ENCODE data around the gene NFX1.

NFX1 gene

GRCh38 chr9:33290247-33291030 is at the start of gene NFX1:
TSS of gene NFX1 (plus strand) at chr9:33290516. CDS start at chr9:33290573, 57 bp downstream.
- Mint-ChIP-seq H3K4me1 (peaks cover 68% of the 10 kb centered on the region), H3K36me3 (peaks cover 22% of the 10 kb centered on the region), H3K4me3 (peak within 1 kb of the TSS; percentile 95)

GRCh38 chr9:33241298-33241697 is 49.0 kb upstream of the NFX1 start:
- Mint-ChIP-seq H3K27ac (no peak overlapping the region), H3K36me3 (no peaks in the 10 kb centered on the region), H3K4me3 (no peak overlapping the region), H3K9me3 (no peaks in the 10 kb centered on the region), H3K27me3 (peaks cover 2% of the 10 kb centered on the region), H3K4me1 (peaks cover 4% of the 10 kb centered on the region)

More at GRCh38 chr9:33290247-33291030, at the start of gene NFX1:
- Mint-ChIP-seq H3K9me3 (no peaks in the 10 kb centered on the region), H3K27me3 (no peaks in the 10 kb centered on the region), H3K27ac (peak within 1 kb of the TSS; percentile 99)

- Mint-ChIP-seq H3K27me3 (peaks cover 2% of the 10 kb centered on the region), H3K27ac (no peak overlapping the region), H3K4me3 (no peak overlapping the region), H3K4me1 (peaks cover 4% of the 10 kb centered on the region), H3K9me3 (no peaks in the 10 kb centered on the region), H3K36me3 (peaks cover 3% of the 10 kb centered on the region)
Observed at GRCh38 chr9:33242609-33243134, 47.6 kb upstream of the NFX1 start.

- Mint-ChIP-seq H3K4me1 (peaks cover 4% of the 10 kb centered on the region), H3K9me3 (no peaks in the 10 kb centered on the region), H3K4me3 (no peak overlapping the region), H3K27ac (no peak overlapping the region), H3K36me3 (peaks cover 5% of the 10 kb centered on the region), H3K27me3 (peaks cover 2% of the 10 kb centered on the region)
Observed at GRCh38 chr9:33244137-33244784, 46.1 kb upstream of the NFX1 start.

- Mint-ChIP-seq H3K27ac (no peak overlapping the region), H3K36me3 (peaks cover 5% of the 10 kb centered on the region), H3K4me1 (no peaks in the 10 kb centered on the region), H3K4me3 (no peak overlapping the region), H3K9me3 (no peaks in the 10 kb centered on the region), H3K27me3 (peaks cover 2% of the 10 kb centered on the region)
Observed at GRCh38 chr9:33245341-33245740, 45.0 kb upstream of the NFX1 start.

GRCh38 chr9:33246269-33246860 is 44.0 kb upstream of the NFX1 start:
- Mint-ChIP-seq H3K9me3 (no peaks in the 10 kb centered on the region), H3K27me3 (no peaks in the 10 kb centered on the region), H3K27ac (no peak overlapping the region), H3K36me3 (peaks cover 5% of the 10 kb centered on the region), H3K4me1 (no peaks in the 10 kb centered on the region), H3K4me3 (no peak overlapping the region)

- peaks cover 12% of the 10 kb centered on the region for H3K36me3 Mint-ChIP-seq
Observed at GRCh38 chr9:33248606-33249005, 41.7 kb upstream of the NFX1 start.

GRCh38 chr9:33249087-33249658 is 41.1 kb upstream of the NFX1 start:
- H3K4me3 Mint-ChIP-seq = no peak overlapping the region
- no peaks in the 10 kb centered on the region for H3K4me1 Mint-ChIP-seq
- peaks cover 12% of the 10 kb centered on the region for H3K36me3 Mint-ChIP-seq
- no peak overlapping the region for H3K27ac Mint-ChIP-seq
- no peaks in the 10 kb centered on the region for H3K27me3 Mint-ChIP-seq
- H3K9me3 Mint-ChIP-seq = no peaks in the 10 kb centered on the region

More at GRCh38 chr9:33248606-33249005, 41.7 kb upstream of the NFX1 start:
- Mint-ChIP-seq H3K9me3 (no peaks in the 10 kb centered on the region), H3K27ac (no peak overlapping the region), H3K4me1 (no peaks in the 10 kb centered on the region), H3K4me3 (no peak overlapping the region), H3K27me3 (no peaks in the 10 kb centered on the region)

- Mint-ChIP-seq H3K27ac (no peak overlapping the region), H3K9me3 (no peaks in the 10 kb centered on the region), H3K4me3 (no peak overlapping the region), H3K27me3 (no peaks in the 10 kb centered on the region), H3K36me3 (peaks cover 12% of the 10 kb centered on the region), H3K4me1 (no peaks in the 10 kb centered on the region)
Observed at GRCh38 chr9:33249983-33250382, 40.3 kb upstream of the NFX1 start.

GRCh38 chr9:33250458-33250995 is 39.8 kb upstream of the NFX1 start:
- Mint-ChIP-seq H3K27ac (no peak overlapping the region), H3K36me3 (peaks cover 12% of the 10 kb centered on the region)

GRCh38 chr9:33254211-33254610 is 36.1 kb upstream of the NFX1 start:
- H3K27me3 Mint-ChIP-seq = no peaks in the 10 kb centered on the region
- H3K4me3 Mint-ChIP-seq = no peak overlapping the region
- H3K4me1 Mint-ChIP-seq = peaks cover 7% of the 10 kb centered on the region
- H3K36me3 Mint-ChIP-seq = peaks cover 11% of the 10 kb centered on the region
- peak overlapping the region; percentile 41 for H3K27ac Mint-ChIP-seq
- no peaks in the 10 kb centered on the region for H3K9me3 Mint-ChIP-seq

More at GRCh38 chr9:33250458-33250995, 39.8 kb upstream of the NFX1 start:
- Mint-ChIP-seq H3K4me1 (no peaks in the 10 kb centered on the region), H3K4me3 (no peak overlapping the region), H3K27me3 (no peaks in the 10 kb centered on the region), H3K9me3 (no peaks in the 10 kb centered on the region)

GRCh38 chr9:33255014-33255413 is 35.3 kb upstream of the NFX1 start:
- no peak overlapping the region for H3K27ac Mint-ChIP-seq
- H3K36me3 Mint-ChIP-seq = peaks cover 11% of the 10 kb centered on the region
- no peaks in the 10 kb centered on the region for H3K27me3 Mint-ChIP-seq
- no peaks in the 10 kb centered on the region for H3K9me3 Mint-ChIP-seq
- peaks cover 7% of the 10 kb centered on the region for H3K4me1 Mint-ChIP-seq
- no peak overlapping the region for H3K4me3 Mint-ChIP-seq

- Mint-ChIP-seq H3K4me1 (peaks cover 9% of the 10 kb centered on the region), H3K27me3 (no peaks in the 10 kb centered on the region), H3K27ac (no peak overlapping the region), H3K9me3 (no peaks in the 10 kb centered on the region), H3K4me3 (no peak overlapping the region), H3K36me3 (peaks cover 14% of the 10 kb centered on the region)
Observed at GRCh38 chr9:33255471-33255870, 34.8 kb upstream of the NFX1 start.

- H3K36me3 Mint-ChIP-seq = peaks cover 18% of the 10 kb centered on the region
- peaks cover 14% of the 10 kb centered on the region for H3K4me1 Mint-ChIP-seq
- H3K27ac Mint-ChIP-seq = no peak overlapping the region
- H3K4me3 Mint-ChIP-seq = no peak overlapping the region
- H3K9me3 Mint-ChIP-seq = no peaks in the 10 kb centered on the region
- H3K27me3 Mint-ChIP-seq = no peaks in the 10 kb centered on the region
Observed at GRCh38 chr9:33256236-33256635, 34.1 kb upstream of the NFX1 start.

- H3K27me3 Mint-ChIP-seq = no peaks in the 10 kb centered on the region
- H3K4me1 Mint-ChIP-seq = peaks cover 18% of the 10 kb centered on the region
- peaks cover 20% of the 10 kb centered on the region for H3K36me3 Mint-ChIP-seq
- no peaks in the 10 kb centered on the region for H3K9me3 Mint-ChIP-seq
- no peak overlapping the region for H3K27ac Mint-ChIP-seq
- no peak overlapping the region for H3K4me3 Mint-ChIP-seq
Observed at GRCh38 chr9:33257276-33257675, 33.0 kb upstream of the NFX1 start.
